Stimulated activated CD8-positive, alpha-beta memory T cell treated with anti-CD3 and anti-CD28 coated beads, Interleukin-4, amount 100 ng/mL, for 24 hours (primary cell): ENCODE results near the gene TCF7L2.

Experiments used
- DNase-seq: peaks from one replicate; pipeline ENCODE4 v3.0.0-alpha.2; 2020; ENCODE audit warnings: low read depth

Gene TCF7L2

DNA sequence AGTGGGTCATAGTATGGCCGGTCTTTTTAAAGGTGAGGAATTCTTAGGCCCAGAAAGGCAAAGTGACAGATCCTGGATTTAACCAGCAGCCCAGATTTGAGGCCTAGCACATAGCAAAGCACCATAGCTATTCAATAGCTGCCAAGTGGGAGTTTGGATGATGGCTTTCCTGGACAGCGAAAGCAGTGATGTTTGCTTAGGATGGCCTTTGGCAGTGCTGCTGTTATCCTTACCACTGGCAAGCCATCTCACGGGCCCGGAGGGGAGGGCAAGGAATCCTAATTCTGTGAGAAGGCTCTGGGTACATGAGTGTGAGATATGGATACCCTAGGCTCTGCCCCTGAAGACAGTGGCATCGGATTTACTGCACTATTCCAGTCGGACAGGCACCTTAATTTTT lies 50.4 kb downstream of the TCF7L2 start:
- DNase-seq, result no peak

DNA sequence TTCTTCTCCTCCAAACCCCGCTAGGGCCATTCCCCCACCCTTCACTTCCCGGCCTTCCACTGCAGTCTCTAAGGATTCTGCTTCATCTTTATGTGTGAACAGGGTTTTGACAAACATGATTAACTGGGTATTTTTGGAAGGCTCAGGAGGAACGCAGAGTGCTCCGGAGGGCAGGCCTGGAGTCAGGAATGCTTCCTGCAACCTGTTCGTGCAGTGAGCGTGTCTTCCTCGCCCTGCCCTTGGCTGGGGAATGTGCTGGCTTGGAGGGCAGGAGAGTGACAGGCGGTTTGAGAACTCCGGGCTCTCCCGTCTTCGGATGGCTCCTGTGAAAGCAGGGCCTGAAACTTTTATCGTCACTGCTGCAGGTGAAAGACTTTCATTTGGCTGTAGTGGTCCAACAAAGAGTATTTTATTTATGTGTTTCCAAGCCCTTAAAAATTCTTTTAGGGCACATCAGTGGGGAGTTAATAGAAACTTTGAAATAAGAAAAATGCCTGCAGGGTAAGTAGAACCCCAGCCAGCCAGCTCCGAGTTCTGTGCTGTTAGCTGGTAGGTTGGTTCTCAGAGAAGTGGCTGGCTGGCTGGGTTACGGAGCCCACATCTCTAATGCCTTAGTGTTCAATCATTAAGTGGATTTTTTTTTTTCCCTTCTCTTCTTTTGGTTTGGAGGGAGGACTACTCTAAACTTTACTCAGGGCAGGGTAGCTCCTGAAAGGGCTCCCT lies 51.0 kb downstream of the TCF7L2 start:
- no peak for DNase-seq

DNA sequence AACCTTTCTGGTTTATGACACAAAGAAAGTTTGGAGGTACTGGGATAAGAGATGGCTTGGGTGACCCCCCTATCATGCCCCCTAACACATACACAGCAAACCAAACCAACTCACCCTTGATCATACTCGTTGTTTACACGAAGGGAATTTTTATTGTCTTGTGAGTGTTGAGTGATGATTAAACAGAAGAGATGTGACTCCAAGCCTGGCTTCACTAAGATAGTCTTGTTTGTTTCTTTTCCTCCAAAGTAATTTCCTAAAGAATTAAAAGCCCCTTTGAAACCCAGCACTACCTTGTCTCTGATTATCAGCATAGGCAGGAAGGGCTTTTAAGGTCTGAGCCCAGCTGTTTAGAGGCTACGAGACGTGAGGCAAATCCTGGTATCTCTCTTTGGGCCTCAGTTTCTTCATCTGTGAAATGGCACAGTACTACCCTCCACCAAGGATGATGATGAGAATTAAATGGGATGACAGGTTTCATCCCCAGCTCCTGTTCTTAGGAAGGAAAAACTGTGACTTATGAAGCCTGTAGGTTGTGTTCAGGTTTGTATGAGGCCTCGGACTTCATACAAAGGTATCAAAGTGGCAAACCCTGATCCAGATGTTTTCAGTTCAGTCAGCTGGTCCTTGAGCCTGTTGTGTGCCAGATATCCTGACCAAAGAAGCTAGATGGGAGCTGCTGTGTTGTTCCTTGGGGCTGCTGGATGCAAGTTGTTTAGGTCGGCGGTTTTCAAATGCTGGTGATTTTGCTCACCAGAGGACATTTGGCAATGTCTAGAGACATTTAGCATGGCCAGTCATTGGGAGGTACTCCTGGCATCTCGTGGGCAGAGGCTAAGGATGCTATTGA lies 51.8 kb downstream of the TCF7L2 start:
- DNase-seq, result no peak

DNA sequence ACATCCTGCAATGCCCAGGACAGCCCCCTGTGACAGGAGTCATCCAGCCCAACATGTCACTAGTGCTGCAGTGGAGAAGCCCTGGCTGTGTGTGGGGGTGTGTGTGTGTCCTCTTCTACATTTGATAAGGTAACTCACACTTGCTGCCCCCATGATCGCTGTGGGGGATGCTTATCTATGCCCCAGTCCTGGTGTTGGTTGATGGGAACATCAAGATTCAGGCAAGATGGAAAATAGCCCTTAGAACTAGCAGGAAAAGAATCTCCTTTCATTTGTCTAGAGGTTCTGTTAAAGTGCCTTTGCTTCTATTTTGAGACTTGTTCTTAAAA lies 52.4 kb downstream of the TCF7L2 start:
- DNase-seq, result no peak

DNA sequence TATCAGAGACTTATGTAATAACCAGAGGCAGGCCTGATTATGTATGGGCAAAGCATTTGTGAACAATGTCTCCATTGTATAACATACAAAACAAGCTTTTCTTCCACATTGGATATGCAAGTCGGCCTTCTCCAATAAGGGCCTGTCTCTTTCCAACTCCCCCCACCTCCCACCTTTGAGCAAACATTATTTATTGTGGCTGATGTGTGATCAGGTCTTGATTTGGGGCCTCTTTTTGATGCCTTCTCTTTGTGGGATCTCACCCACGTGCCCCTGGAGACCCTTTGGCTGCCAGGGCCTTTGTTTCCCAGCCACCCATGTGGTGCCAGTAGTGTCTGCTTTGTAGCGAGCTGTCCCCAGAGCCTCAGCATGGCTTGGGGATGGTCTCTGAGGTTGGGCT lies 53.0 kb downstream of the TCF7L2 start:
- DNase-seq, result no peak

DNA sequence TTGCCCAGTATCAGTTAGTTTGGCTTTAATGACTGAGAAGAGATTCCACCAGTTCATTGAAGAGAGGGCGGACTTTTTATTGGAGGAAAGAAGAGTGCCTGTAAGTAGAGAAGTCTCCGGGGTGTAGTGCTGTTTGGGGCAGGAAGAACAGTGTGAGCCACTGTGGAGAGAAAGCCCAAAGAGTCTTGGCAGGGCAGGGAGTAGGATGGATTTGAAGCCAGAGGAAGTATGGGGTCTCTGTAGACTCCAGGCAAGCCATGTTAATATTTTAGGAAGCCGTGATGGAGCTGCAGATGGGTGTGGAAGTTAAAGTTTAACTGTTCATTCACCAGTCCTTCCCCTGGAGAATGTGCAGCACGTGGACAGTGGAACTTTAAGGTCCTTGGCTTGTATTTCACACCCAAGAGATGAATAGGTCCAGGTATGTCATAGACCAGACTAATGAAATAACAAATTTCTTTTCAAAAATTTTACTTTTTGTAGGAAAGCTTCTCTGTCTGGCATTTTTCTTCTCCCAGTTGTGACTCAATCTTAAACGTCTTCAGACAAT lies 54.1 kb downstream of the TCF7L2 start:
- no peak for DNase-seq

DNA sequence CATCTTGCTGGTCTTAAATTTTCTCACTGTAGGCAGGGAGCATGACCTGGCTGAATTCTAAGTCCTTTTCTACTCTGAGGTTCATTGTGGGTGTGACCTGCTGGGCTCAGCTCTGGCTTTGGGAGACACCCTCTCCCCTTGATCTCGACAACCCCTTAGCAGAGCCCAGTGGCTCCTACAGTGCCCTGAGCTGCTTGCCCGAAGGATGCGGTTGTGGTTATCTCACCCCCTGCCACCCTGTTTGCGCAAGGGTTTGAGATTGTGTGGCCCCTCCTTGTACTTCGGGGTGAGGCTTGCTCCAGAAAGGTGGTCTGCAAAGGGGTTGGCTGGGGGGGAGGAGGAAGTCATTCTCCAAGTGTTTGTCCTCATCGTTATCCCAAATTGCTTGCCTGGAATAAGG lies 55.3 kb downstream of the TCF7L2 start:
- DNase-seq, result no peak

DNA sequence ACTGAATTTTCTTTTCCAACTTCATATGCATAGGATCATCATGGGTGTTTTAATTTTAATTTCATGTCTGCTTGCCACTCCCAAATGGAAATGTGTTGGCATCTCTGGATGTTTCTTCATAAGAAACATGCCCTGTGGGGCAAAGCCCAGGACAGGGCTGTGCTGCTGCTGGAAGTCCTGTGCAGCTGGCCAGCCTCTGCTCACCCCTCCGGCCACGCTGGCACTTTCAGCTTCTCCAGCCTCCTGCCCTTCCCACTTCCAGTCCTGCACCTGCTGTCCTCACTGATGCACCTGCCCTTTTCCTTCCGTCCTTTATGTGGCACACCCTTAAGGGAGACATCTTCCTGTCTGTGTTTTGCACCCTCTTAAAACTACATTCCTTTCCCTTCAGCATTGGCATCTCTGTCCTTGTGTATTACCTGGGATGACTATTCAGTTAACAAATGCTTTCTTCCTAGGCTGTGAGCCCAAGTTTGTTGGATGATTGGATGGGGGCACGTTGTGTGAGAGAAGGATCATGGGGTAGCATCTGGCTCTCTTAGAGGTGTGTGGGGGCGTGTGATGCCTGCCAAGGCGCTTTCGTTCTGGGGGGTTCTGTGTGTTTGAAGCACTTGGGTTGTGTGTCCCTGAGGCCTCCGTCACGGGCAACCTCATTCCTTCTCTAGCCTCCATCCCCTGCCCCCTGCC lies 56.8 kb downstream of the TCF7L2 start:
- no peak for DNase-seq

DNA sequence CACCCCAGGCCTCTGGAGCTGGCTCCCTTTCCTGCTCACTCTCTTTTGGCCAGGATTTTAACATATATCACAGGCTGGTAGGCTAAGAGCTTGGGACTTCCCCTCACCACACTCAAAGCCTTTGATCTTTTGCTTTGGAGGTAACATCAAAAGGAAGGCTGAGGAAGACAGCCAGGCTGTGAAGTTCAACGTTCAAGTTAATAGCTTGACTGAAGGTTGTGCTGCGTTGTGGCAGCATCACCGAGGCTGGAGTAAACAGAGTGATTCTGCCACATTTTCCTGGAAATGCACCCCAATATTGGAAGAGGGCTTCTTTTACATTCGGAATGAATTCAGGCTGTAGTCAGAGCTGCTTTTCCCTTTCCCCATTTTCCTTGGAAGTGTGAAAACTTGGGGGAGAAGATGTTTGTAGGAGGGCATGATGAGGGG lies 57.3 kb downstream of the TCF7L2 start:
- no peak for DNase-seq

DNA sequence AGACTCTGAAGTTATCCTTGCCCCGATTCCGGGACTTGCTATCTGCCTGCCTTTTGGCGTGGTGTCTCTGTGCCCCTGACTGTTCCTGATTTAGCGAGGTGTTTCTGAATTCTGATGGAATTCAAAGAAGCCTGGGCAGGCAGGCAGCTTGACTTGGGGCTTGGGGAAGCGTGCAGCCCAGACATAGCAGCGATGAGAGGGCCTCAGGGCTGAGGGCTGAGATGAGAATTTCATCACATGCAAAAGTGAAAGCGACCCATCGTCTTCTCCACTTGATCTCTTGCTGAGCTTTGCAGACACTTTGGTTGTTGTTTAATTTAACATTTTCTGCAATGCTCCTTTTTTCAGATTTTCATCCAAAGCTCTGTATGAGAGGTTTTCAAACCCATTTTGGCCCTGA lies 57.8 kb downstream of the TCF7L2 start:
- no peak for DNase-seq

DNA sequence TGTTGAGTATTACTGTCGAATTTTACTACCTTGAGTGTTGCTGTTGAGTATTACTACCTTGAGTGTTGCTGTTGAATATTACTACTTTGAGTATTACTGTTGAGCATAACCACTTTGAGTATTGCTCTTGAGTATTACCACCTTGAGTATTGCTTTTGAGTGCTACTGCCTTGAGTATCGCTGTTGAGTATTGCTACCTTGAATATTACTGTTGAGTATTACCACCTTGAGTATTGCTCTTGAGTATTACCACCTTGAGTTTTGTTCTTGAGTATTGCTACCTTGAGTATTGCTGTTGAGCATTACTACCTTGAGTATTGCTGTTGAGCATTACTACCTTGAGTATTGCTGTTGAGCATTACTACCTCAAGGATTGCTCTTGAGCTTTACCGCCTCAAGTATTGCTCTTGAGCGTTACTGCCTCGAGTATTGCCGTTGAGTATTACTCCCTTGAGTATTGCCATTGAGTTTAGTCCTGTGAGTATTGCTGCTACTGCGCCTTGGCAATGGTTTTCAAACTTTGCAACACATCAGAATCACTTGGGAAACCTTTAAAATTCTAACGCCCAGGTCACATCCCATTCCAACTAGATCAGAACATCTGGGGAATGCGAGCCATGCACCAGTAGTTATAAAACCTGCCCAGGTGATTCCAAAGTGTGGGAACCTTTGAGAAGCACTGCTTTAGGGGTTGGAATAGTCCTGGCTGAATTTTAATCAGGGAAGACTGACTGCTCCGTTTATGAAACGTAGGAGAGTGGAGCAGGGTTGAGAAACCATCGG lies 61.7 kb downstream of the TCF7L2 start:
- no peak for DNase-seq

DNA sequence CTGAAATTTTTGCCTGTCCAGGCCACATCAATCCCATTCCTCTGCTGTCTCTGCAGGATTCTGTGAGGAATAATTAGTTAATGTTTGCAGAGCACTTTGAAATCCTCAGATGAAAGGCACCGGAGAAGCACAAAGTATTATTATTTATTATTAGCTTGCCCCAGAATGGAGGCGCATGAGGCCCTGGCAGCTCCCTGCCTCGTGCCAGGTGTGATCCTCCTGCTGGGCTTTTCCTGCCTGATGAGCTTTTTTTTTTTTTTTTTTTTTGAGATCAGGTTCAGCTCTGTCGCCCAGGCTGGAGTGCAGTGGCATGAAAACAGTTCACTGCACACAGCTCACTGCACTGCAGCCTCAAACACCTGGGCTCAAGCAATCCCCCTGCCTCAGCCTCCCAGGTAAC lies 65.2 kb downstream of the TCF7L2 start:
- no peak for DNase-seq

DNA sequence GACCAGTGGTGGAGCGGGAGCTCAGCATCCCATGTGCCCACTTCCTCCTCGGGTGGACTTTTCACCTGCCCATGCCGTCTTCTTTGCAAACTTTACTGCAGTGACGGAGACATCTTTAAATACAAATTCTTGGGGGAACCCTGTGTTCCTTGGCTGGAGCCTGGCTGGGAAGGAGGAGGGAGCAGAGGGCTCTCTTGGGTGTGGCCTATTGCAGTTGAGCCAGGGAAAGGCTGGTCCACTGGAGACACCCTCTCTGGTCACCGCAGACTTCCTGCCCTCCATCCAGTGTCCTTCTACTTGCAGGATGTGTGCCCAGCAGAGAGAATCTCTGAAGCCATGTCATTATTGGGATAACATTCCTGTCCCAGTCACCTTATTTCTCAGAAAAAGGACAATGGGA lies 67.3 kb downstream of the TCF7L2 start:
- no peak for DNase-seq

DNA sequence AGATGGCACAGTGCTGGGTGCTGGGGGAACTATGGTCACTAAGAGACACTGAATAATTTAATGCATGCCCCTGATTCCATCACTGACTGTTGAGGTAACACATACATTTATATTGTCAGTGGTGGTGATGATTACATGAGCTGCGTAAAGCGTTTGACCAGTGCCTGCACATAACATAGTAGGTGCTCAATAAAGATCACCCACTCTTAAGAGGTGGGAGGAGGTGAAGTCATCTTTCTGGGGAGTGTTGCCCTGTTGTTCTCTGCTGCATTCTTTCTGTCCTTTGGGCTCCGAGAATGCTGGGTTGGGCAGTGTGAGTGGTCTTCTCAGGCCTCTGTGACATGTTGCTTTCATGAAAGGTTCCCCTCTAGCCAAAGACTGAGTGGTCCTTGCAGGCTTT lies 68.0 kb downstream of the TCF7L2 start:
- DNase-seq, result no peak

DNA sequence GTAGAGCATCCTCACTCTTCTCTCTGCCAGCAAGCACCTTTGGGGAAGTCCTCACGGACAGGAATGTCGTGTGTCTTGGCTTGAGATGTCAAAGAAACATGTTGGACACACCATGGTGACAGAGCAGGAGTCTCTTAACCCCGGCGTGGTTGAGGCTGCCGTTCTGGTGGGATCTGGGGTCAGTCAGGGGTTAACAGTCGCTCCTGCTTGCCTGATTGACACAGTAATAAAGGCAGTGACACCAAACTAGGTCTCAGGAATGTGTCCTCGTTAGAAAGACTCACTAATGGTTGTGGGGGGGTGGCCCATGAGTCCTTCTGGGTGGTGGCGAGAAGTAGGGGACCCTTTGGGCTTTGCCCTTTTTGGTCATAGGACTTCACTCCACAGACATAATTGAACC lies 69.0 kb downstream of the TCF7L2 start:
- DNase-seq, result no peak

DNA sequence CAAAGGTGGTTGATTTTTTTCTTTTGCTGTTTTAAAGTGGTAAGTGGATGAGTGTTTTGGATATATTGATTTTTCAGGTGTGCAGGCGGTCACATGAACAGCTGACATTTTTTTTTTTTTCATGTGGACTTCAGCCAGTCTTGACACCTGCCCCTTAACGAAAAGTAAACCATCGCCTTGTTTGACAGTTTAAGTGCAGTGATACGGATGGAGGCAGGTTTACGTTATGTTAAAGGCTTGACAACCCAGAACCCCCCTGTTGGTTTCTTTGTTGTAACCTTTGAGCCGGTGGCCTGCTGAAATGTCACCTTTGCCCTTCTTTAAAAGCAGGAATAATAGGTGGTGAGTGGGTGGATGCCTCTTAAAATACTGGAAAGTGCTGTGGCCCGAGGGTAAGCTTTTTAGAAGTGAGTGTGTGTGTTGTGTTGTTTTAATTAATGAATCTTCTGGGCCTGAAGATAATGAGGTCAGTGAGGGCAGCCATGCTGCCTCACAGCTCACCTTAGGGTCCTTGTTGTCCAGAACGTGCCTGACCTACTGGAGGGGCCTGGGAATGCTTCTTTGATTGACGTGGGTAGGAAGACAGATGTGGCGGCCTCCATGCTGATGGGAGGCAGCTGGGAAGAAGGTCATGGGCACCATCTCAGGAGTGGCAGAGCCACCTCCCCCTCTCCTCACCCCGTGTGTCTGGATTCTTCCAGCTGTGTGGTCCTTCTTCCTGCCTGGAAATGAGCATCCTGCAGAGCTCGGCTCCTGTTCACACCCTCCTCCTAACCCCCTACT lies 69.8 kb downstream of the TCF7L2 start:
- no peak for DNase-seq

DNA sequence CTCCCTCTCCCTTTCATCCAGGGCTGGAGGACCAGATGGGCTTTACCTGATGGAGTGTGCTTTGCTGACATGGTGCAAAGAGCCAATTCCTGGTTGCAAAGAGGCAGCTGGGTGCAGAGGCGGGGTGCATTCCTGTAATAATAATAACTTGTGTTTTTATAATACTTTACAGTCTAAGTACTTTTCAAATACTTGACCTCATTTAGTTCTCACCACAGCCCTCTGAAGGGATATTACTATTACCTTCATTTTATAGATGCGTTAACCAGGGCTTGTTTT lies 70.4 kb downstream of the TCF7L2 start:
- no peak for DNase-seq

DNA sequence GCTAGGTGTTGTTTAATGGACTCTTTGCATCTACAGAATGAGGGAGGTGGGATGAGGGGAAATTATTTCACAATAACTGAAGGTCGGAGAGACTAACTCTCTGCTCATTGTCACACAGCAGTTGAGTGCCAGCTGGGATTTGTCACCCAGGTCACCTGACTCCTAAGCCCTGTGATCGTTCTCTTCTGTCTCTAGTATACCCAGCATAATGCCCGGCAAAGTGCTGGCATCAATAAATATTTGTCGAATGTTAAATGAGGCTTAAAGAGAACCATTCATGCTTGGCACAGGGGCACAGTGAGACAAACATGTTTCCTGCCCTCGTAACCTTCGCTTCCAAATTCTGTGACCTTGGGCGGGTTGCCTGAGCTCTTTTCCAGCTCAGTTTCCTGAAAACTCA lies 70.8 kb downstream of the TCF7L2 start:
- no peak for DNase-seq

DNA sequence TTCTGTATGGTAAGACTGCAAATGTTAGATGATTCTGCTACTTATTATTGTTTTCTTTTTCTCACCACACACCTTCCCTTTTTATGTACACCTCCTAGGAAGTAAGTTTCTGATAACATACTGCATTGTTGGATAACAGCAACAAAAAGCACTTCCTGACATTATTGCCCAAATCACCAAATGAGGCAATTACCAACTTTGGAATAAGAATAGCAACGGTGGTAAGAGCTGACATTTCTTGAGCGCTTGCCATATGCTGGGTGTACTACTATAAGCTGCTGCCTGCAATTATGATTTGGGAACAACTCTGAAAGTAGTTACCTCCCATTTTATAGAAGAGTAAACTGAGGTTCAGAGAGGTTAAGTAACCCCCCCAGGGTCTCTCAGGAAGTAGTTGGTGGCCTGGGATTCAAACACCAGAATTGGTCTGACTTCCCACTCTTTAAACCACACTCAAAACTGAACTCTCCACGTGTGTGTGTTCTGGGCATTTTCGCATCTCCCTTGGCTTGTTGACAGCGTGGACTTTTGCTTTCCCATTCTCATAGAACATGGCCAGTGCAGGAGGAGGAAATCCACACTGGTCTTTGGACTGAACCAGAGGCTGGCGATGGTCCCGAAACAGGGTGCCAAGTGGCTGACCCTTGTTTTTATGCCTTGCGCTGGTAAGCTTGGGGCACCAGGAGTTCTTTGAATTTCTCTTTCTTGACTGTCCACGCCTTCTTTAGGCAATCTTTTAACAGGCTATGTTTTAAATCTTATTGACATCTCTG lies 71.4 kb downstream of the TCF7L2 start:
- no peak for DNase-seq

DNA sequence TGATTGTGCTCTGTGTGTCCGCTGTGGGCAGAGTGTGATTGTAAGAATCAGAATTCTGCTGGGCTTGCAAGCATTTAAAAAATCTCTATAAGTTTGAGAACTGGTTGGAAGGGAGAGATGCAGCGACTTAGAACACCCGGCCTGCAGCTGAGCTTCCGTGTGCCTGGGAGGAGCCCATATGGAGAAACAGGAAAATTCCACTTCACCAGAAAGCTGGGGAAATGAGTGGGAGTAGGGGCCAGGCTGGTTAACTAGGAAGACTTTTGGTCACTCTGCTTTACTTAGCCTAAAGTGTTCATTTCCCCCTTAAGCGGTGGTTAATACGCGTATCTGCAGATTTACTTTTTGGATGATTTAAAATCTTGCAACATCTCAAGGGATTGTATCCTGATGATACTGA lies 72.2 kb downstream of the TCF7L2 start:
- DNase-seq, result no peak

DNA sequence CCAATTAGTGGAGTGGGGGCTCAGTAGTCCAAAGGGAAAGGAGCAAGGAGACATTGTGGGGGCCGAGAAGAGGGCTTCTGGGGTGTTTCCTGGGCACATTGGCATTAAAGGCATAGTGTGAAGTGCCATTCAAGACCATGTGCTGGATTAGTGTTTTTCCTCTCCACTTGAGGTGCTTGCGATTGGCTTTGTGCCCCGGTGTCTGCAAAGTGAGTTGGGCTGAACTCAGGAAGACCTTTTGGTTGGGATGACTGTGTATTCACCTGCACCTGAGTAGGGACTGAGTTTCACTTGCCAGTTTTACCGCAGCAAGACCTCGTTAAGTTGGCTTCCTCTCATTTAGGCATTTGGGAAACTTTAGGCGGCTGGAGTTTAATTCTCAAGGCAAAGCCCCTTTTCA lies 73.0 kb downstream of the TCF7L2 start:
- DNase-seq, result no peak
